ENCODE data around the gene CLDN3.

The CLDN3 gene

GRCh38 chr7:73740212-73740611 is 29.9 kb downstream of the CLDN3 start:
- TF ChIP-seq CTCF (conservative IDR thresholded peaks at IDR 0.05; ENCODE audit: low read depth, low read length): no peak
- no peak overlapping the region for H3K4me3 ChIP-seq (ENCODE audit: low read depth, low read length)
- DNase-seq (ENCODE audit: low read depth): no peak

- peak overlapping the region; percentile 89 for H3K4me3 ChIP-seq (ENCODE audit: low read depth, low read length)
- TF ChIP-seq CTCF (conservative IDR thresholded peaks at IDR 0.05; ENCODE audit: low read depth, low read length): no peak
- no peak for DNase-seq (ENCODE audit: low read depth)
Observed at GRCh38 chr7:73739387-73739767, 30.7 kb downstream of the CLDN3 start.

- no peak for TF ChIP-seq CTCF (conservative IDR thresholded peaks at IDR 0.05; ENCODE audit: low read depth, low read length)
- H3K4me3 ChIP-seq (ENCODE audit: low read depth, low read length): peak within 1 kb of the TSS; percentile 89
- DNase-seq (ENCODE audit: low read depth): peak; percentile 98
Observed at GRCh38 chr7:73738612-73739386, 31.3 kb downstream of the CLDN3 start, which contains the start of gene ABHD11. TSS of gene ABHD11 (minus strand) at chr7:73738802. CDS start at chr7:73738770, 32 bp downstream.

- DNase-seq (ENCODE audit: low read depth): peak; percentile 65
- peak overlapping the region; percentile 89 for H3K4me3 ChIP-seq (ENCODE audit: low read depth, low read length)
- TF ChIP-seq CTCF (conservative IDR thresholded peaks at IDR 0.05; ENCODE audit: low read depth, low read length): no peak
Observed at GRCh38 chr7:73738220-73738611, 31.9 kb downstream of the CLDN3 start.

- DNase-seq (ENCODE audit: low read depth): no peak
- no peak for TF ChIP-seq CTCF (conservative IDR thresholded peaks at IDR 0.05; ENCODE audit: low read depth, low read length)
- peak overlapping the region; percentile 89 for H3K4me3 ChIP-seq (ENCODE audit: low read depth, low read length)
Observed at GRCh38 chr7:73737491-73738219, 32.4 kb downstream of the CLDN3 start.

GRCh38 chr7:73736885-73737284 is 33.2 kb downstream of the CLDN3 start:
- TF ChIP-seq CTCF (conservative IDR thresholded peaks at IDR 0.05; ENCODE audit: low read depth, low read length): no peak
- no peak for DNase-seq (ENCODE audit: low read depth)
- no peak overlapping the region for H3K4me3 ChIP-seq (ENCODE audit: low read depth, low read length)

All from choroid plexus epithelial cell (primary cell).